ENCODE results near the gene MAP2K4. TPM values are rescaled to one million over a fixed set of nuclear protein-coding genes. Genes with fewer than 3 reads are reported as not detected.

The MAP2K4 gene
- total RNA-seq, 1 experiment from 2014 or later: 46.1 TPM

DNA sequence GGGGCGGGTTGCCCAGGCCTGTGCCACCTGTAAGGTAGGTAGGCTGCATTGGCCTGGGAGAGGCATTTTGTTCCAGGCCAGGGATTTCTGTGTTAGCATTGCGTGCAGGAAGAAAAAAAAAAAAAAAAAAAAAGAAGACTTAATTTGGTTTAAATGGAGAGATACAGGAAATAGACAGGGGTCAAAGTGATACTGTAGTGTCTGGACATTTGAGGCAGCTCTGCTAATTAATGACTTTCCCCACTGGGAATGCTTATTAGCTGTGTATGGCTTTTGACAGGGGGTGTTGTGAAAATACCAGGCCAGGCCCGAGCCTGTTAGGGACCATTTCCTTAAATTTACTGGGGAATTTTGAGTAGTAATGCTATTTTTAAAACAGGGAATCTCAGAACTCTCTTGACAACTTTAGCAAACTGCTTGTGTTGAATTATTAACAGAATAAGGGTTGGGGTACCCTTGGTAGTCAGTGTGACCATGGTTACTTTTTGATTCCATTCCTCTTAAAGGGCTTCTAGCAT, 1.0 kb downstream of the MAP2K4 start:
- H4K5ac ChIP-seq (ENCODE audit: insufficient read length, low read depth, low read length): no peak overlapping the region
- Mint-ChIP-seq H3K4me1 (peaks cover 45 to 50% of the 10 kb centered on the region in 2 experiments), H3K36me3 (ENCODE audit: insufficient read depth in 1 of 3, low read depth in 3 of 3) (no peaks in the 10 kb centered on the region), H3K27me3 (ENCODE audit: low read depth) (peaks cover 12% of the 10 kb centered on the region), H3K4me3 (peak overlapping the region; percentile 81 to 88), H3K9me3 (no peaks in the 10 kb centered on the region), H3K27ac (peak overlapping the region in 1 of 3 experiments; percentile 89; a peak in 2 of 7 replicates)
- no peak overlapping the region for H2BK20ac ChIP-seq (ENCODE audit: low read depth, low read length, poor library complexity, severe bottlenecking)
- H3K9ac ChIP-seq (ENCODE audit: extremely low read depth, insufficient read length, low read length): peak overlapping the region; percentile 53
- no peak overlapping the region for H3K27ac ChIP-seq (ENCODE audit: insufficient read length, low read depth, low read length)
- no peak overlapping the region for H2BK12ac ChIP-seq (ENCODE audit: insufficient read length, low read depth, low read length)
- H4K20me1 ChIP-seq (ENCODE audit: control insufficient read depth, insufficient read depth, insufficient read length): no peaks in the 10 kb centered on the region
- no peak overlapping the region for H2AK5ac ChIP-seq (ENCODE audit: insufficient read length, low read length)
- H2BK120ac ChIP-seq (ENCODE audit: low read depth, low read length, poor library complexity, severe bottlenecking): no peak overlapping the region
- no peak overlapping the region for H3K18ac ChIP-seq (ENCODE audit: insufficient read length, low read depth, low read length)
- no peak overlapping the region for H4K91ac ChIP-seq (ENCODE audit: insufficient read length, low read depth, low read length)
- H2BK5ac ChIP-seq (ENCODE audit: insufficient read length, low read length): no peak overlapping the region
- peak overlapping the region; percentile 63 for H3K4me2 ChIP-seq (ENCODE audit: insufficient read depth, insufficient read length, low read length)
- peaks cover 7% of the 10 kb centered on the region for H3K79me1 ChIP-seq (ENCODE audit: insufficient read depth, low read depth, low read length, poor library complexity, severe bottlenecking)
- no peak for DNase-seq
- no peak overlapping the region for H3K23ac ChIP-seq (ENCODE audit: insufficient read length, low read depth, low read length)
- no peak overlapping the region for H3K56ac ChIP-seq (ENCODE audit: insufficient read length, low read depth, low read length)
- TF ChIP-seq, protein P1, sequence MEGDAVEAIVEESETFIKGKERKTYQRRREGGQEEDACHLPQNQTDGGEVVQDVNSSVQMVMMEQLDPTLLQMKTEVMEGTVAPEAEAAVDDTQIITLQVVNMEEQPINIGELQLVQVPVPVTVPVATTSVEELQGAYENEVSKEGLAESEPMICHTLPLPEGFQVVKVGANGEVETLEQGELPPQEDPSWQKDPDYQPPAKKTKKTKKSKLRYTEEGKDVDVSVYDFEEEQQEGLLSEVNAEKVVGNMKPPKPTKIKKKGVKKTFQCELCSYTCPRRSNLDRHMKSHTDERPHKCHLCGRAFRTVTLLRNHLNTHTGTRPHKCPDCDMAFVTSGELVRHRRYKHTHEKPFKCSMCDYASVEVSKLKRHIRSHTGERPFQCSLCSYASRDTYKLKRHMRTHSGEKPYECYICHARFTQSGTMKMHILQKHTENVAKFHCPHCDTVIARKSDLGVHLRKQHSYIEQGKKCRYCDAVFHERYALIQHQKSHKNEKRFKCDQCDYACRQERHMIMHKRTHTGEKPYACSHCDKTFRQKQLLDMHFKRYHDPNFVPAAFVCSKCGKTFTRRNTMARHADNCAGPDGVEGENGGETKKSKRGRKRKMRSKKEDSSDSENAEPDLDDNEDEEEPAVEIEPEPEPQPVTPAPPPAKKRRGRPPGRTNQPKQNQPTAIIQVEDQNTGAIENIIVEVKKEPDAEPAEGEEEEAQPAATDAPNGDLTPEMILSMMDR (conservative IDR thresholded peaks at IDR 0.05): no peak
- H3K79me2 ChIP-seq (ENCODE audit: insufficient read depth, low read length): peaks cover 18% of the 10 kb centered on the region; the same call in 1 of the 2 replicates
- H2BK15ac ChIP-seq (ENCODE audit: low read depth, low read length): no peak overlapping the region
- H4K8ac ChIP-seq (replicated peaks; ENCODE audit: insufficient read length, low read depth, low read length): no peak overlapping the region
- no peaks in the 10 kb centered on the region for H3K27me3 ChIP-seq (ENCODE audit: insufficient read depth, low read length)
- no peaks in the 10 kb centered on the region for H3K4me1 ChIP-seq (ENCODE audit: insufficient read depth, low read length)
- no peaks in the 10 kb centered on the region for H3K9me3 ChIP-seq (ENCODE audit: control insufficient read depth, low read depth, low read length)
- no peak overlapping the region for H2AFZ ChIP-seq (ENCODE audit: low read length)
- WGBS (ENCODE audit: extremely low coverage, insufficient read length, low lambda C conversion rate): no CpG with 5 or more reads among the region's 3 CpGs
- no peak overlapping the region for H3T11ph ChIP-seq (ENCODE audit: low read length)
- H3K14ac ChIP-seq (ENCODE audit: insufficient read depth, low read length): no peak overlapping the region
- no peak overlapping the region for H3K4ac ChIP-seq (ENCODE audit: low read depth, low read length)
- H3K23me2 ChIP-seq (ENCODE audit: insufficient read length, low read depth, low read length, poor library complexity, severe bottlenecking): peaks cover 3% of the 10 kb centered on the region

Data from H9 (cell line).